ENCODE results near the gene UST. TPM values are rescaled to one million over a fixed set of nuclear protein-coding genes. Genes with fewer than 3 reads are reported as not detected.

UST gene
- total RNA-seq, 1 experiment from 2014 or later = 6.1 TPM

GRCh38 chr6:148708707-148709106 lies 38.1 kb upstream of the UST start:
- ChIA-PET CTCF (no interaction called here), RAD21 (ENCODE audit: low non-redundant PET in 1 of 2, low total read pairs in 2 of 2, uncharacterized antibody in 2 of 2, unreplicated experiment in 2 of 2) (no interaction called here), POLR2A (no interaction called here)
- DNase-seq (ENCODE audit: low read depth, low spot score) = no peak
- H3K27me3 ChIP-seq (ENCODE audit: insufficient read depth, low read length) = no peaks in the 10 kb centered on the region
- no TSS peak for BruUV-seq (replicated peaks)
- H3K9ac ChIP-seq (ENCODE audit: low read length) = no peak overlapping the region
- no peaks in the 10 kb centered on the region for H3K36me3 ChIP-seq (ENCODE audit: control insufficient read depth in 1 of 2, insufficient read depth in 2 of 2, low read length in 2 of 2)
- no peak for ATAC-seq
- no peak overlapping the region for H3K27ac ChIP-seq (ENCODE audit: low read depth, low read length)
- intact Hi-C loops (cut with micrococcal nuclease) = no loop called here
- H3K4me1 ChIP-seq (ENCODE audit: control insufficient read depth in 1 of 2, insufficient read depth in 2 of 2, low read length in 2 of 2) = no peaks in the 10 kb centered on the region
- no peak overlapping the region for H2AFZ ChIP-seq (ENCODE audit: low read depth, low read length, poor library complexity, severe bottlenecking)
- no peaks in the 10 kb centered on the region for H3K79me2 ChIP-seq (ENCODE audit: insufficient read depth, low read length)
- TF ChIP-seq CTCF (IDR thresholded peaks at IDR 0.05 in 2 of 3, conservative IDR thresholded peaks at IDR 0.05 in 1 of 3; ENCODE audit: borderline replicate concordance in 1 of 3, insufficient read depth in 1 of 3, low read depth in 2 of 3, low read length in 2 of 3) (no peak), RAD21 (IDR thresholded peaks at IDR 0.05; ENCODE audit: low read depth) (no peak), YY1 (IDR thresholded peaks at IDR 0.05; ENCODE audit: extremely low read depth, insufficient replicate concordance, low read depth, low read length) (no peak), POLR2A (IDR thresholded peaks at IDR 0.05; ENCODE audit: borderline replicate concordance, extremely low read depth, insufficient read depth, insufficient read length) (no peak), JUND (IDR thresholded peaks at IDR 0.05) (no peak), SRF (IDR thresholded peaks at IDR 0.05; ENCODE audit: low read depth) (no peak), ZFX (IDR thresholded peaks at IDR 0.05) (no peak), CEBPB (IDR thresholded peaks at IDR 0.05; ENCODE audit: low read depth) (no peak), ELF1 (IDR thresholded peaks at IDR 0.05; ENCODE audit: borderline replicate concordance, low read depth) (no peak), EGR1 (IDR thresholded peaks at IDR 0.05; ENCODE audit: low read depth) (no peak), ZBTB33 (IDR thresholded peaks at IDR 0.05; ENCODE audit: extremely low read depth, insufficient replicate concordance, low read length) (no peak)
- H3K9me2 ChIP-seq (ENCODE audit: insufficient read depth) = no peaks in the 10 kb centered on the region
- no peaks in the 10 kb centered on the region for H3K9me3 ChIP-seq (ENCODE audit: control insufficient read depth in 1 of 2, insufficient read depth in 1 of 2, low read depth in 1 of 2, low read length in 2 of 2)
- H4K20me1 ChIP-seq (ENCODE audit: insufficient read depth) = no peaks in the 10 kb centered on the region
- no peak overlapping the region for H3K4me2 ChIP-seq (ENCODE audit: low read length)
- no peak overlapping the region for H3K4me3 ChIP-seq (replicated peaks in 1 of 2; ENCODE audit: low read depth in 1 of 2, low read length in 2 of 2)
